Vagina (tissue), 2 donors: Measurements from ENCODE around the gene FAM20A. TPM values are rescaled to one million over a fixed set of nuclear protein-coding genes. Genes with fewer than 3 reads are reported as not detected.

Experiments used
- DNase-seq, 2 donors: peaks; one replicate each; pipeline ENCODE4 v3.0.0-alpha.2; 2017; ENCODE audit errors: extremely low spot score in 2 of 2
- H3K27ac ChIP-seq: fragments of 200-600 bp; sonication (generic); one replicate; pipeline ENCODE4 v1.5.1; 2019
- H3K27me3 ChIP-seq: fragments of 200-600 bp; sonication (generic); one replicate; pipeline ENCODE4 v1.5.1; 2019
- H3K36me3 ChIP-seq, 2 donors: fragments of 200-600 bp; sonication (generic); one replicate each; pipeline ENCODE4 v1.5.1; 2017 to 2019
- H3K4me1 ChIP-seq: fragments of 200-600 bp; sonication (generic); one replicate; pipeline ENCODE4 v1.5.1; 2019
- H3K4me3 ChIP-seq, 2 donors: fragments of 200-600 bp; sonication (generic); 1 replicate in 1 of 2; 2 replicates in 1 of 2; pipeline ENCODE4 v1.5.1; 2016 to 2019
- H3K9me3 ChIP-seq: fragments of 200-600 bp; sonication (generic); one replicate; pipeline ENCODE4 v1.5.1; 2019
- POLR2A ChIP-seq, 2 donors: fragments of 450-650 bp; IDR thresholded peaks; one replicate each; pipeline ENCODE4 v1.6.1; 2017; ENCODE audit warnings: antibody characterized with exemption in 2 of 2, mild to moderate bottlenecking in 2 of 2, moderate library complexity in 2 of 2
- POLR2AphosphoS5 ChIP-seq, 2 donors: sonication (generic); formaldehyde crosslinking; IDR thresholded peaks; one replicate each; pipeline ENCODE4 v1.9.0; 2017; ENCODE audit warnings: antibody characterized with exemption in 2 of 2, mild to moderate bottlenecking in 2 of 2, low read depth in 1 of 2; ENCODE audit not compliant: insufficient read depth in 1 of 2
- intact Hi-C: fragments of 100-400 bp; cut with DNase I; formaldehyde crosslinking; loops from one replicate; pipeline ENCODE4 v1.15.1; 2023
- total RNA-seq: library from RNA; depleted of rRNA; stranded (reverse); fragments of >200 nt; gene quantifications from one replicate; pipeline ENCODE4 v1.2.3, GENCODE V29; 2016
- TF ChIP-seq, protein P1 (sequence below), 3 experiments: fragments of 450-650 bp in 2 of 3; fragments of 200-600 bp in 1 of 3; sonication (generic) in 1 of 3; IDR thresholded peaks; one replicate each; pipeline ENCODE4 v1.5.1; 2017 to 2019; ENCODE audit warnings: antibody characterized with exemption in 3 of 3, mild to moderate bottlenecking in 2 of 3, moderate library complexity in 2 of 3

Gene FAM20A
- total RNA-seq, 1 donor from 2014 or later: 16.2 TPM

DNA sequence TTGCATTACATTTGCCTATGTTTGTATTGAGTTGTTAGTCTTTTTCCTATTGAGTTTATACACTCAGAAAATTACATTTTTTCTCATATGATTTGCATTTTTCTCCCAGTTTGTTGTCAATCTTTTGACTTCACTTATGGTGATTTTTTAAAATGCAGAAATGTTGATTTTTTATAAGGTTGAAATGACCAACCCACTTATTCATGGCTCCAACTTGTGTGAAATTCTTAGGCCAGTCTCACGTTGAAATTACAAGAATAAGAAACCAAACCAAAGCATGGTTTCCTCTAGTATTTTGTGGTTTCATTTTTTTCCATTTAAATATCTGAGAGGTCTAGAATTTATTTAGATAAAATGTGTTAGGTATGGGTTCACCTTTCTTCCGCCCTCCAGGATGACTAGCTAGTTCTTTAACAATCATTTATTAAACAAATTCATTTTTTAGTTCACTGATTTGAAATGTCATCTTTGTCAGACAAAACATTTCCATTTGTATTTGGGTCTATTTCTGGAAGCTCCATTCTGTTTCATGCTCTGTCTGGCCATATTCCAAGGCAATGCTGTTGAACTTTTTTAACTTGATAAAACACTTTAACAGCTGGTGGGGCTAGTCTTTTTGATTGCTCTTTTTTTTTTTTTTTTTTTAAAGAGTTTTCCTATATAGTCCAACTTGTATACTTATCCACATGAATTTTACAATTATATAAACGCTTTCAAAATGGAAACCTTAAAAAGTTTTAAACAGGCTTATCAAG lies 40.0 kb downstream of the FAM20A start:
- Histone ChIP-seq H3K4me1 (peaks cover 41% of the 10 kb centered on the region), H3K36me3 (no peaks in the 10 kb centered on the region), H3K27ac (no peak overlapping the region), H3K27me3 (no peaks in the 10 kb centered on the region), H3K9me3 (no peaks in the 10 kb centered on the region), H3K4me3 (no peak overlapping the region)
- DNase-seq: no peak
- TF ChIP-seq POLR2AphosphoS5 (IDR thresholded peaks at IDR 0.05; ENCODE audit: insufficient read depth in 1 of 2, low read depth in 1 of 2): no peak
- no peak for TF ChIP-seq POLR2A (IDR thresholded peaks at IDR 0.05)
- TF ChIP-seq, protein P1, sequence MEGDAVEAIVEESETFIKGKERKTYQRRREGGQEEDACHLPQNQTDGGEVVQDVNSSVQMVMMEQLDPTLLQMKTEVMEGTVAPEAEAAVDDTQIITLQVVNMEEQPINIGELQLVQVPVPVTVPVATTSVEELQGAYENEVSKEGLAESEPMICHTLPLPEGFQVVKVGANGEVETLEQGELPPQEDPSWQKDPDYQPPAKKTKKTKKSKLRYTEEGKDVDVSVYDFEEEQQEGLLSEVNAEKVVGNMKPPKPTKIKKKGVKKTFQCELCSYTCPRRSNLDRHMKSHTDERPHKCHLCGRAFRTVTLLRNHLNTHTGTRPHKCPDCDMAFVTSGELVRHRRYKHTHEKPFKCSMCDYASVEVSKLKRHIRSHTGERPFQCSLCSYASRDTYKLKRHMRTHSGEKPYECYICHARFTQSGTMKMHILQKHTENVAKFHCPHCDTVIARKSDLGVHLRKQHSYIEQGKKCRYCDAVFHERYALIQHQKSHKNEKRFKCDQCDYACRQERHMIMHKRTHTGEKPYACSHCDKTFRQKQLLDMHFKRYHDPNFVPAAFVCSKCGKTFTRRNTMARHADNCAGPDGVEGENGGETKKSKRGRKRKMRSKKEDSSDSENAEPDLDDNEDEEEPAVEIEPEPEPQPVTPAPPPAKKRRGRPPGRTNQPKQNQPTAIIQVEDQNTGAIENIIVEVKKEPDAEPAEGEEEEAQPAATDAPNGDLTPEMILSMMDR (IDR thresholded peaks at IDR 0.05): no peak
- intact Hi-C loops: no loop called here

DNA sequence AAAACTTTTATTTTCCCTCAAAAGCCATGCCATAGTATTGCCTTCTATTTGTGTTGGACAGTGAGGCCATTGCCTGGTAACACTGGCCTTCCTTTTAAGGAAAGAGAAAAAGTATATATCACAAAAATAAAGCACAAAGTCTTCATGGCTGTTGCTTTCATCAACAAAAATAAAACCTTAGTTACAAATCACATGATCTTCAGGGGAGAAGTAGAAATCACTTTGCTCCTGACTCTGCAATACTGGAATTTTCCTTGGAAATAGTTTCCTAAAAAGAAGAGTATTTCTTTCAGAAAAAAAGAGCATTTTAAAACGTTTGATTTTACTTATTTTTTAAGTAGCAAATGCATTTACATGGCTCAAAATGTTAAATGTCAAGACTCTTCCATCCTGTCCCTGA lies 41.9 kb downstream of the FAM20A start:
- TF ChIP-seq POLR2AphosphoS5 (IDR thresholded peaks at IDR 0.05; ENCODE audit: insufficient read depth in 1 of 2, low read depth in 1 of 2) (no peak), POLR2A (IDR thresholded peaks at IDR 0.05) (no peak)
- TF ChIP-seq, protein P1 (IDR thresholded peaks at IDR 0.05): no peak
- no peaks in the 10 kb centered on the region for H3K9me3 ChIP-seq
- intact Hi-C loops: no loop called here
- no peaks in the 10 kb centered on the region for H3K27me3 ChIP-seq
- H3K4me3 ChIP-seq: no peak overlapping the region
- peaks cover 0 to 15% of the 10 kb centered on the region in 2 donors for H3K36me3 ChIP-seq
- no peak overlapping the region for H3K27ac ChIP-seq
- DNase-seq: no peak
- peaks cover 23% of the 10 kb centered on the region for H3K4me1 ChIP-seq

DNA sequence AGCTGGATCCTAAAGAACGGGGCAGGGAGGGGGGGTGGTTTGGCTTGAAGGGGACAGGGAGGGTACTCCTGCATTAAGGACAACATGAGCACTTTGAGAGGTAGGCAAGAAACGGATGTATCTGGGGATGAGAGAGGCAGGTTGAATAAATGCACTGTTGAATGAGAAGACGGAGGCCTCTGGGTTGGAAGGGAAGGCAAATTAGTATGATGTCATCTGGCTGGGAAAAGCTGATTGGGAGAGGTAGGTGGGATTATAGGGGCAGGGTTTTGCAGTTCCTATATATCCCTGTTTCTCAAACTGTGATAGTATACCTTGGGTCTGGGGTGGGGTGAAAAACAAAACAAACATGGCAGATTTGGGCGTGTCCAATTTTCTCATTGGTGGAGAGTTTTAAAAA lies 44.6 kb downstream of the FAM20A start:
- no peak overlapping the region for H3K4me3 ChIP-seq
- no peaks in the 10 kb centered on the region for H3K9me3 ChIP-seq
- no peak overlapping the region for H3K27ac ChIP-seq
- no peaks in the 10 kb centered on the region for H3K27me3 ChIP-seq
- no peak for TF ChIP-seq POLR2A (IDR thresholded peaks at IDR 0.05)
- TF ChIP-seq POLR2AphosphoS5 (IDR thresholded peaks at IDR 0.05; ENCODE audit: insufficient read depth in 1 of 2, low read depth in 1 of 2): no peak
- TF ChIP-seq, protein P1 (IDR thresholded peaks at IDR 0.05): no peak
- peaks cover 4% of the 10 kb centered on the region for H3K4me1 ChIP-seq
- H3K36me3 ChIP-seq: peaks cover 0 to 25% of the 10 kb centered on the region in 2 donors
- intact Hi-C loops: no loop called here
- no peak for DNase-seq

DNA sequence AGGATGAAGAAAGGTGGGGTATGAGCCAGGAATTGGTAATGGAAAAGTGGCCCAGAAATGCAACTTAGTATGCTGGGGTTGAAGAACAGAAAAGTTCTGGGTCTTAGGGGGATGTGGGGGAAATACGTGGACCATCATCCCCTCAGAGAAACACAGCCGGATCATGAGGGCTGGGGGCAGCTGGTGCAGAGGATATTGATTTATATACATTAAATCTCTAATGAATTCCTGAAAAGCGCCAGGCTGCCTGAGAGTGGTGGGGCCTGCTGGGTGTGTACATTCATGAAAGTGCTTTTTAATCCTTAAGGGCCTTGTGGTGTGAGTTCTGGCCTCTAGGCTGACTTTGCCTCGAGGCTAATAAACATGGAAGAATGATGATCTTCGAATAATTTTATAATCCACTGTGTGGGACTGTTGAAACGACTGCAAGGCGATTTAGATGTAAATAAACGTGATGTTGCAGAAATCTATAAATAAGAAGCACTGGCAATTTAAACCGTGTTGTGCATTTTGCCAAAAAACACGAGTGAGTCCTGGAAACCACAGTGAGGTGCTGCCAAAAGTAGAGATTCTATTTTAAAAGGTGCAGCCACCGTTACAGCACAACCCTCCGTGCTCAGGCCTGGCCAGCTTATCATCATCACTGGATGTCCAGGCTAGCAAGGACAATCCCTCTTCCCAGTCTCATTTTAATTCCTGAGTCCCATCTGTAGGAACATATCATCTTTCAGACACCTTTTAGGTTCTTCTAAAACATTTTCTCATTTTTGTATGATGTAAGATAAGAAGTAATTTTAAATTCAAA lies 56.9 kb downstream of the FAM20A start:
- H3K27me3 ChIP-seq: no peaks in the 10 kb centered on the region
- H3K4me3 ChIP-seq: no peak overlapping the region
- TF ChIP-seq POLR2AphosphoS5 (IDR thresholded peaks at IDR 0.05; ENCODE audit: insufficient read depth in 1 of 2, low read depth in 1 of 2): no peak
- TF ChIP-seq POLR2A (IDR thresholded peaks at IDR 0.05): no peak
- TF ChIP-seq, protein P1 (IDR thresholded peaks at IDR 0.05): no peak
- no peak overlapping the region for H3K27ac ChIP-seq
- intact Hi-C loops: no loop called here
- peaks cover 0 to 13% of the 10 kb centered on the region in 2 donors for H3K36me3 ChIP-seq
- peaks cover 7% of the 10 kb centered on the region for H3K4me1 ChIP-seq
- no peak for DNase-seq
- H3K9me3 ChIP-seq: no peaks in the 10 kb centered on the region
